ENCODE results near the gene ZNF606.

ZNF606 gene

DNA sequence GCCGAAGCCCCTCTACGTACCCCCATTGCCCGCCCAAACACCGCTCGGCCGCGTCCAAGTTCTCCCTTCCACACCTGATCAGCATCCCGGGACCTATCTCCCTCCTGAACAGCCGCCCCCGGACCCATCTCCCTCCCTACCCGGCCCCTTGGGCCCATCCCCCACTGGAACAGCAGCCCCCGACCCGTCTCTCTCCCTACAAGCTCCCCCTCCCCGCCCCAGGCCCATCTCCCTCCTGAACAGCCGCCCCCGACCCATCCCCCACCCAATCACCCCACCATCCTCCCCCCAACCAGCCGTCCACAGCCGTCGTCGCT lies 31.8 kb upstream of the ZNF606 start:
- DNase-seq (ENCODE audit: low spot score), result no peak
- in situ Hi-C loops (cut with MboI; ENCODE audit: low sequenced_read_pairs, unreplicated experiment), result no loop called here
- TF ChIP-seq, protein P1, sequence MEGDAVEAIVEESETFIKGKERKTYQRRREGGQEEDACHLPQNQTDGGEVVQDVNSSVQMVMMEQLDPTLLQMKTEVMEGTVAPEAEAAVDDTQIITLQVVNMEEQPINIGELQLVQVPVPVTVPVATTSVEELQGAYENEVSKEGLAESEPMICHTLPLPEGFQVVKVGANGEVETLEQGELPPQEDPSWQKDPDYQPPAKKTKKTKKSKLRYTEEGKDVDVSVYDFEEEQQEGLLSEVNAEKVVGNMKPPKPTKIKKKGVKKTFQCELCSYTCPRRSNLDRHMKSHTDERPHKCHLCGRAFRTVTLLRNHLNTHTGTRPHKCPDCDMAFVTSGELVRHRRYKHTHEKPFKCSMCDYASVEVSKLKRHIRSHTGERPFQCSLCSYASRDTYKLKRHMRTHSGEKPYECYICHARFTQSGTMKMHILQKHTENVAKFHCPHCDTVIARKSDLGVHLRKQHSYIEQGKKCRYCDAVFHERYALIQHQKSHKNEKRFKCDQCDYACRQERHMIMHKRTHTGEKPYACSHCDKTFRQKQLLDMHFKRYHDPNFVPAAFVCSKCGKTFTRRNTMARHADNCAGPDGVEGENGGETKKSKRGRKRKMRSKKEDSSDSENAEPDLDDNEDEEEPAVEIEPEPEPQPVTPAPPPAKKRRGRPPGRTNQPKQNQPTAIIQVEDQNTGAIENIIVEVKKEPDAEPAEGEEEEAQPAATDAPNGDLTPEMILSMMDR (IDR thresholded peaks at IDR 0.05; ENCODE audit: borderline replicate concordance, control extremely low read depth, extremely low read depth, insufficient read depth, missing control alignments), result no peak

DNA sequence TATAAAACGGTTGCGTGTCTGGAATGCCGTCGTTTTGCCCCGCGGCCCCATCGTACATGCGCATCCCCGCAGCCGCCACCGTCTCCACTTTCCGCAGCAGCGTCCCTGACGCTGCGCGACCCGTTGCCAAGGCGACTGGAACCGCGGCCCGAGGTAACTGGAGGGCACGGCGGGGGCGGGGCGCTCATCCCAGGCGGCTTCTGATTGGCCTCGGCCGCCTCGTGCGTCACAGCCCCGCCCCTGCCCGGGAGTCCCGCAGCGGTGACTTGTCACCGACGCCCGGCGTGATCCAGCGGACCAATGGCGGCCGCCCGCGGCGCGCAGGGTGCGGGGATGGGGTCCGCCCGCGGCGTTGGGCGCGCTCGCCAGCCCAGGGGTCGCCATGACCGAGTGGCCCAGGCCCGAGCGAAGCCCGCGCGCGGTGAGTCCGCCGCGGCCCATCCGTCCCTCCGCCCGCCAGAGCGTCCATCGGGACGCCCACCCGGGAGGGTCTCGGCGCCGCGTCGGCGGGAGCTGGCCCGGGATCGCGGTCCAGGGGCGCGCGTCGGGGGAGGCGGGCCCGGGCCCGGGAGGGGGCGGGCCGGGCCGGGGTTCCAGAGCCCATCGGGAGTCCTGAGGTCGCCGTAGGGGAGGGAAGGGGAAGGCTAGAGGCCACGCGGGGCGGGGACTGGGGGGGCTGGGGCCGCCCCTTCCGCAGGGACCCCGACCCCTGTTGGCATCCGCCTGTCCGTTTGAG lies 31.3 kb upstream of the ZNF606 start, which contains the start of gene ZSCAN1:
Gene ZSCAN1 (plus strand): TSS at position 285 of the 736 bp plus-strand sequence. CDS start 3,812 bp downstream, outside the sequence.
- TF ChIP-seq, protein P1 (IDR thresholded peaks at IDR 0.05; ENCODE audit: borderline replicate concordance, control extremely low read depth, extremely low read depth, insufficient read depth, missing control alignments), result no peak
- in situ Hi-C loops (cut with MboI; ENCODE audit: low sequenced_read_pairs, unreplicated experiment), result no loop called here
- no peak for DNase-seq (ENCODE audit: low spot score)

DNA sequence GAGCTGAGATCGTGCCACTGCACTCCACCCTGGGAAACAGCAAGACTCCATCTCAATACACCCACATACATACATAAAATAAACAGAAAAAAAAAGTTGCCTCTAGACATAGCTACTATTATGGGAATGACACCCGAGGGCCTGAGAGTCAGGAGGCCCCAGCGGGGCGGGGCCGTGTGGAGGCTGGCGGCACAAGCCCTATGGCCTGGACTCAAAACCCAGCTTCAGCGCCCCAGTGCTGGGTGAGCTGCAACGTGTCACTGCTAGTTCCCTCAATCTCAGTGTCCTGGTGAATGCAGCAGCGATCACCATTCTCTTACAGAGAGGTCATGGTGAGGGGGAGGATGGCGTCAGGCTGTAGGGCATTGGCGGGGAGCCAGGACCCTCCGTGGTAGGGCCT lies 22.0 kb upstream of the ZNF606 start:
- TF ChIP-seq, protein P1 (IDR thresholded peaks at IDR 0.05; ENCODE audit: borderline replicate concordance, control extremely low read depth, extremely low read depth, insufficient read depth, missing control alignments), result no peak
- in situ Hi-C loops (cut with MboI; ENCODE audit: low sequenced_read_pairs, unreplicated experiment), result no loop called here
- no peak for DNase-seq (ENCODE audit: low spot score)

DNA sequence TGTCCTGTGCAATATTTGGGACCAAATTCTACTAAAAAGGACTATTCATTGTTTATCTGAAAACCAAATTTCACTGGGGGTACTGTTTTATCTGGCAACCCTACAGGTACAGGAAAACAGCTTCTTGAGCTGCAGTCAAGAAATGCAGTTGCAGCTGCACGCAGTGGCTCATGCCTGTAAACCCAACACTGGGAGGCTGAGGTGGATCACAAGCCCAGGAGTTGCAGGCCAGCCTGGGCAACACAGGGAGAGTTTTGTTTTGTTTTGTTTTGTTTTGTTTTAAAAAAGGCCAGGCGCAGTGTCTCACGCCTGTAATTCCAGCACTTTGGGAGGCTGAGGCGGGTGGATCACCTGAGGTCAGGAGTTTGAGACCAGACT lies 19.7 kb upstream of the ZNF606 start:
- DNase-seq (ENCODE audit: low spot score), result no peak
- TF ChIP-seq, protein P1 (IDR thresholded peaks at IDR 0.05; ENCODE audit: borderline replicate concordance, control extremely low read depth, extremely low read depth, insufficient read depth, missing control alignments), result no peak
- in situ Hi-C loops (cut with MboI; ENCODE audit: low sequenced_read_pairs, unreplicated experiment), result no loop called here

DNA sequence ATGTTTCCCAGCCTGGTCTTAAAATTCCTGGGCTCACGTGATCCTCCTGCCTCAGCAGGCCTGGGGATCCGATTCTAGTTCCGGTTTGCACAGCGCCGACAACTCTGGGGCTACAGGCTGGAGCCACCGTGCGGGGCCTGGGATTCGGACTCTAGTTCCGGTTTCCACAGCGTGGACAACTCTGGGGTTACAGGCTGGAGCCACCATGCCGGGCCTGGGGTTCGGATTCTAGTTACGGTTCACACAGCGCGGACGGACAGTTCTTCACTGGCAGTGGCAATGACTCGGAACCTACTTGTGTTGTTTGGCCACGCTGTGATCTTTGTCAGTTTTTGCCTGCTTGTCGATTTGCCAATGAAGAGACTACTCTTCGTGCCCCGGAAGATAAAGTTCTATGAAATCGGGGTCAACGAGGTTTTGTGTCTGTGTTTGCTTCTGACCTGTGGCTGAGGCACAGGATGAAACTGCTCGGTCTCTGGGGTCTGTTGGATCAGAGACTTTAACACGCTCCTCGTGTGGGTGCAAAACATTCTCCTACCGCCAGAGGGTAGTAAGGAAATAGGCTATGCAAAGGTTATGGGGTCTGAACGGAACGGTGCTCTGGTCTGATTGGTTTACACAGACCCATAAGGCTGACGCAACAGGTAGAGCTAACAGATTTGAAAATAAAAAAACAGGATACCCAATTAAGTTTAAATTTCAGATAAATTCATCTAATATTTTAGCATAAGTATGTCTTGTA lies 19.1 kb upstream of the ZNF606 start:
- in situ Hi-C loops (cut with MboI; ENCODE audit: low sequenced_read_pairs, unreplicated experiment), result no loop called here
- TF ChIP-seq, protein P1 (IDR thresholded peaks at IDR 0.05; ENCODE audit: borderline replicate concordance, control extremely low read depth, extremely low read depth, insufficient read depth, missing control alignments), result no peak
- no peak for DNase-seq (ENCODE audit: low spot score)

DNA sequence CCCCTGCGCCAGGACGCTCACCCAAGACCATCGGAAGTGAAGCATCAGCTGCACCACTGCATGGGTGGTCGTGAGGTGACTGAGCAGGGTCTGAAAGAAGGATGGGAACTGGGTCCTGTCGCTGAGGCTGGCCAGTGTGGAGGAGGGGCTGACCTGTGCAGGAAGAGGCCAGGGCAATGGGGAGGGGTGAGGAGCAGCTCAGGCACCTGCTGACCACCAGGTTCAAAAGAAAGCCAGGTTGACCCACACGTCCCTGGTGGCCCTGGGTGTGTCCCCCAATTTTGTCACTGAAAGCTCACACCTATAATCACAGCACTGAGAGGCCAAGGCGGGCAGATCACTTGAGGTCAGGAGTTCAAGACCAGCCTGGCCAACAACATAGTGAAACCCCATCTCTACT lies 17.5 kb upstream of the ZNF606 start:
- TF ChIP-seq, protein P1 (IDR thresholded peaks at IDR 0.05; ENCODE audit: borderline replicate concordance, control extremely low read depth, extremely low read depth, insufficient read depth, missing control alignments), result no peak
- in situ Hi-C loops (cut with MboI; ENCODE audit: low sequenced_read_pairs, unreplicated experiment), result no loop called here

More for the DNA sequence above, 17.5 kb upstream of the ZNF606 start:
- DNase-seq (ENCODE audit: low spot score), result no peak
